HepG2 (cell line): ENCODE measurements around the gene GRB10. TPM values are rescaled to one million over a fixed set of nuclear protein-coding genes. Genes with fewer than 3 reads are reported as not detected.
A peak's percentile ranks its signal among the peaks of the same experiment; 100 is the strongest.

ENCODE experiments used
- DNMT1 ChIP-seq: sonication (generic); formaldehyde crosslinking; IDR thresholded peaks from 2 replicates; pipeline ENCODE4 v1.5.1; 2020; ENCODE audit warnings: mild to moderate bottlenecking, missing genetic modification reagents
- GATAD2A ChIP-seq: IDR thresholded peaks from 2 replicates; pipeline ENCODE4 v1.6.1; 2016
- KLF13 ChIP-seq: sonication (generic); formaldehyde crosslinking; IDR thresholded peaks from 2 replicates; pipeline ENCODE4 v1.4.0; 2020; ENCODE audit warnings: mild to moderate bottlenecking, missing genetic modification reagents
- NCOR1 ChIP-seq: fragments of 200-600 bp; sonication (generic); IDR thresholded peaks from 2 replicates; pipeline ENCODE4 v1.7.0; 2017; ENCODE audit warnings: antibody characterized with exemption, low read length, borderline replicate concordance
- NFE2L1 ChIP-seq: sonication (generic); formaldehyde crosslinking; IDR thresholded peaks from 2 replicates; pipeline ENCODE4 v1.4.0; 2020; ENCODE audit warnings: missing genetic modification reagents, mild to moderate bottlenecking, borderline replicate concordance
- YY1 ChIP-seq: IDR thresholded peaks from 2 replicates; pipeline ENCODE4 v1.6.1; 2011; ENCODE audit warnings: low read length, low read depth, moderate library complexity, mild to moderate bottlenecking; ENCODE audit not compliant: insufficient read depth, insufficient replicate concordance
- ZBTB33 ChIP-seq: sonication (generic); formaldehyde crosslinking; IDR thresholded peaks from 2 replicates; pipeline ENCODE4 v1.4.0; 2020; ENCODE audit warnings: missing genetic modification reagents
- ZBTB44 ChIP-seq: sonication (generic); formaldehyde crosslinking; IDR thresholded peaks from 2 replicates; pipeline ENCODE4 v1.4.0; 2020; ENCODE audit warnings: missing genetic modification reagents
- ZFX ChIP-seq: sonication (generic); formaldehyde crosslinking; IDR thresholded peaks from 2 replicates; pipeline ENCODE4 v1.4.0; 2020; ENCODE audit warnings: mild to moderate bottlenecking, low read depth, missing genetic modification reagents, moderate library complexity
- ZNF225 ChIP-seq: sonication (generic); formaldehyde crosslinking; IDR thresholded peaks from 2 replicates; pipeline ENCODE4 v1.4.0; 2020; ENCODE audit warnings: mild to moderate bottlenecking, missing genetic modification reagents
- ZNF362 ChIP-seq: sonication (generic); formaldehyde crosslinking; IDR thresholded peaks from 2 replicates; pipeline ENCODE4 v1.4.0; 2020; ENCODE audit warnings: missing genetic modification reagents, mild to moderate bottlenecking, borderline replicate concordance
- ZNF407 ChIP-seq: sonication (generic); formaldehyde crosslinking; IDR thresholded peaks from one replicate; pipeline ENCODE4 v1.5.1; 2020; ENCODE audit warnings: mild to moderate bottlenecking, missing genetic modification reagents; ENCODE audit errors: not compliant biosample characterization
- ZNF644 ChIP-seq: IDR thresholded peaks from 2 replicates; pipeline ENCODE4 v1.6.1; 2016; ENCODE audit warnings: low read depth
- ZNF740 ChIP-seq: sonication (generic); formaldehyde crosslinking; IDR thresholded peaks from 2 replicates; pipeline ENCODE4 v1.4.0; 2020; ENCODE audit warnings: missing genetic modification reagents
- ZNF781 ChIP-seq: sonication (generic); formaldehyde crosslinking; IDR thresholded peaks from 2 replicates; pipeline ENCODE4 v1.5.1; 2020; ENCODE audit warnings: borderline replicate concordance, mild to moderate bottlenecking, missing genetic modification reagents; ENCODE audit errors: not compliant biosample characterization
- polyA plus RNA-seq, 8 experiments: library from polyadenylated mRNA; depleted of rRNA in 3 of 8; stranded (reverse) in 7 of 8; unstranded in 1 of 8; fragments of >200 nt; fragmentation: Illumina TruSeq in 4 of 8; extraction: Trizol in 4 of 8; gene quantifications; 2 replicates each; pipeline versions ENCODE4 v1.2.1 to v1.2.3, GENCODE V29; 2011 to 2016; ENCODE audit warnings: low read depth in 4 of 8, missing spikeins in 1 of 8, mixed read lengths in 1 of 8; ENCODE audit not compliant: insufficient read depth in 1 of 8
- total RNA-seq, 5 experiments: library from RNA; depleted of rRNA; stranded (reverse); fragments of >200 nt; fragmentation: Illumina TruSeq; extraction: Trizol; gene quantifications; 2 replicates each; pipeline ENCODE4 v1.2.3, GENCODE V29; 2016; ENCODE audit warnings: low read depth in 1 of 5

Gene GRB10
- total and polyA plus RNA-seq, 2 of the 13 experiments (the other 11 are each of a cell fraction or from before 2014, with no cell fraction given) = 4.0 to 6.8 TPM

GRCh38 chr7:50556247-50556991, 226.3 kb downstream of the GRB10 start (continued):
- no peak for TF ChIP-seq ZFX
- TF ChIP-seq ZBTB44 = no peak
- TF ChIP-seq GATAD2A (CRISPR knock-in tag) = peak; percentile 49; the same call in 1 of the 2 replicates
- TF ChIP-seq KLF13 (CRISPR knock-in tag) = no peak
- TF ChIP-seq ZBTB33 (CRISPR knock-in tag) = peak; percentile 58; the same call in 1 of the 2 replicates
- TF ChIP-seq YY1 = no peak
- TF ChIP-seq NCOR1 = peak; percentile 83
- TF ChIP-seq NFE2L1 (CRISPR knock-in tag) = no peak
- TF ChIP-seq DNMT1 = no peak
- no peak for TF ChIP-seq ZNF740 (CRISPR knock-in tag)
- TF ChIP-seq ZNF781 = no peak
- TF ChIP-seq ZNF407 (CRISPR knock-in tag) = no peak
- TF ChIP-seq ZNF225 (CRISPR knock-in tag) = no peak
- no peak for TF ChIP-seq ZNF362 (CRISPR knock-in tag)
- TF ChIP-seq ZNF644 (CRISPR knock-in tag) = peak; percentile 81
